ENCODE measurements around the gene LAMB3. TPM values are rescaled to one million over a fixed set of nuclear protein-coding genes. Genes with fewer than 3 reads are reported as not detected.

Gene LAMB3
- total RNA-seq, 2 donors from 2014 or later = 92.5 to 110 TPM

DNA sequence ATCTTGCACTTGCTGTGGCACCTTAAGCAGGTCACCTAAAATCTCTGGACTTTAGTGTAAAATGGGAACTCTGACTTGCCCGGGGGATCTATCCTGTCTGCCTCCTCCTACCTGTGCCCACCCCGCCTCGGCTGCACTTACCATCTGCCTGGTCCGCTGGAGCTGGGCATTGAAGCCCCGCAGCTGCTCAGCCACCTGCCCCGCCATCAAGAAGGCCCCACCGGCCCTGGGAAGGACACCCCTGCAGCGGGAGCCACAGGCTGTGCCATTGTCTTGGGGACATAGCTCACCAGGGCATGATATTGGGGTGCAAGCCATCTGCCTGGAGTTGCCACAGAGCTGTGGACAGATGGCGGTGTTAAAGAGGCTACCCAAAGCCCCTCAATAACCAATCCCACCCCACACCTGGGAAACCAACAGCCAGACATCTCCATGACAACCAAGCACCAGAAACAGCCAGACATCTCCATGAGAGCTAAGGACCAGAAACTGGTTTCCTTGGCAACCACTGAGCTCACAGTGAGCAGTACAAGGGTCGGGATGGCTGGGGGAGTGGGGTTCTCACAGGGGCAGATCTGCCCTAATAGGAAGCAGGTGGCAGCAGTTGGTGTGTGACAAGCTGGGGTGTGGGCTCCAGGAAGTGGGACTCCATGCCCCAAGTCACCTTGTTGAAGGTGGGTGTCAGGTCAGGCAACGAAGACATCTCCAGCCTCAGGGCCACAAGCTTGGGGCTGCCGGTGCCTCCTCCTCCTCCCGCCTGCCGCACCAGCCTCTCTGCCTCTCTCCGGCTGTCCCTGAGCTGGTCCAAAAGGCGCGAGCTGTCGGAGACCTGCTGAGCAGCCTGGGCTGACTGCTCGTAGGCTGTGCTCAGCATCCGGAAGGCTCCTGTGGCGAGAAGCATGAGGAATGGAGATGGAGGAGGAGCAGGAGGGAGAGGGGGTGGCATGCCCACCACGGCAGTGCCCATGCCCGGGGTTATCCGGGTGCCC is 29.1 kb downstream of the LAMB3 start:
- TF ChIP-seq, protein P1, sequence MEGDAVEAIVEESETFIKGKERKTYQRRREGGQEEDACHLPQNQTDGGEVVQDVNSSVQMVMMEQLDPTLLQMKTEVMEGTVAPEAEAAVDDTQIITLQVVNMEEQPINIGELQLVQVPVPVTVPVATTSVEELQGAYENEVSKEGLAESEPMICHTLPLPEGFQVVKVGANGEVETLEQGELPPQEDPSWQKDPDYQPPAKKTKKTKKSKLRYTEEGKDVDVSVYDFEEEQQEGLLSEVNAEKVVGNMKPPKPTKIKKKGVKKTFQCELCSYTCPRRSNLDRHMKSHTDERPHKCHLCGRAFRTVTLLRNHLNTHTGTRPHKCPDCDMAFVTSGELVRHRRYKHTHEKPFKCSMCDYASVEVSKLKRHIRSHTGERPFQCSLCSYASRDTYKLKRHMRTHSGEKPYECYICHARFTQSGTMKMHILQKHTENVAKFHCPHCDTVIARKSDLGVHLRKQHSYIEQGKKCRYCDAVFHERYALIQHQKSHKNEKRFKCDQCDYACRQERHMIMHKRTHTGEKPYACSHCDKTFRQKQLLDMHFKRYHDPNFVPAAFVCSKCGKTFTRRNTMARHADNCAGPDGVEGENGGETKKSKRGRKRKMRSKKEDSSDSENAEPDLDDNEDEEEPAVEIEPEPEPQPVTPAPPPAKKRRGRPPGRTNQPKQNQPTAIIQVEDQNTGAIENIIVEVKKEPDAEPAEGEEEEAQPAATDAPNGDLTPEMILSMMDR (IDR thresholded peaks at IDR 0.05) = no peak
- no peaks in the 10 kb centered on the region for H3K4me1 ChIP-seq
- intact Hi-C loops (cut with DNase I) = no loop called here

DNA sequence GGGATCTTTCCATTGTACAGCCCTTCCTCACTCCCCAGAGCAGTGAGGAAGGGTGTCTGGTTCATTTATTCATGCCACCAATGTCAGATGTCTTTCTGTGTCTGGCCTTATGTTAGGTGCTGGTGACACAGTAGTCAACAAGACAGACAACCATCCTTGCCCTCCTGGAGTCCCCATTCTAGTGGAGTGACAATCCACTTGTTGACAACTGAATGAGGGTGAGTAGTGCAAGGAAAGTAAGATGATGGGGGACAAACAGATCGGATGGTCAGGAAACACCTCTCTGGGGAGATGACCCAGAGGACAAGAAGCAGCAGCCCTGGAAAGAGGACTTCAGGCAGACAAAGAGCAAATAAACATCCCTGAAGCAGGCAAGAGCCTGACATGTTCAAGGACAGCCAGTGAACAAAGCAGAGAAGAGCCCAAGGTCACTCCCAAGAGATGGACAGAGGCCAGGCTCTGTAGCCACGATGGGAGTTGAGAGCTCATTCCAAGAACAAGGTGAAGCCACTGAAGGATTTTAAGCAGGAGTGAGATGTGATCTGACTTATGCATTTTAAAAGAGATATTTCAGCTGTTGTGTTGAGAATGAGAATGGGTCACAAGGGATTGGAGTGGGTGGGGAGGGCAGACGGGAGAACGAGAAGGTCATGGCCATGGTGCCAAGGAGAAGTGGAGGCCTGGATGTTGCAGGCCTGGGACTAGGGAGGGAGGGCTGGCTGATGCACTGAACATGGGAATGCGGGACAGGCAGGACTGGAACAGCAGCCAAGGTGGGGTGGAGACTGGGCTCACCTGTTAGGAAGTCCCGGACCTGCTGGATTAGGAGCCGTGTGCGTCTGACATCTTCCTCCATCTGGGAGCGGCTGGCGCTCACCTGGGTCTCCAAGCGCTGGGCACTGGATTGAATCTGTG is 30.2 kb downstream of the LAMB3 start:
- no peak for DNase-seq
- Histone ChIP-seq H3K27ac (no peak overlapping the region), H3K9ac (ENCODE audit: low read depth in 2 of 2, low read length in 2 of 2) (no peak overlapping the region), H3K4me3 (no peak overlapping the region), H3K9me3 (no peaks in the 10 kb centered on the region), H3K27me3 (no peaks in the 10 kb centered on the region), H3K4me1 (no peaks in the 10 kb centered on the region), H3K36me3 (peaks cover 9% of the 10 kb centered on the region)
- intact Hi-C loops (cut with DNase I) = no loop called here
- TF ChIP-seq, protein P1 (IDR thresholded peaks at IDR 0.05) = no peak

More for the DNA sequence above, 29.1 kb downstream of the LAMB3 start:
- H3K9ac ChIP-seq (ENCODE audit: low read depth in 2 of 2, low read length in 2 of 2) = no peak overlapping the region
- no peak overlapping the region for H3K27ac ChIP-seq
- H3K36me3 ChIP-seq = peaks cover 6% of the 10 kb centered on the region
- H3K27me3 ChIP-seq = no peaks in the 10 kb centered on the region
- H3K4me3 ChIP-seq = no peak overlapping the region
- no peaks in the 10 kb centered on the region for H3K9me3 ChIP-seq
- no peak for DNase-seq

DNA sequence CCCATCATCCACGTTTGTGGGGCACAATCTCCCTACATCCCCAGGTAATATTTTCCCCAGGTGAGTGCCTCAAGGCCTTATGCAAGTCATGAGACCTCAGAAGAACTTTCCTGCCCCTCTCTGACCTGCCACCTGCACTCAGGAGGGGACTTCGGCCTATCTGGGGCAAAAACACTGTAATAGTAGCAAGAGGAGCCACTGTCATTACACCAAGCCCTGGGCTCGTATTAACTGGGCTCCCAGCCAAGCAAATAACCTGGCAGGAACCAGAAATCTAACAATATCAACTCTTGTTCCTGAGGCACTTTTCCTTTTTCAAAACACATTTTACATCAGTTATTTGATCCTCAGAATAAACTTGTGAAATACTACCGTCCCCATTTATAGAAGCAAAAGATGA is 30.9 kb downstream of the LAMB3 start:
- Histone ChIP-seq H3K36me3 (peaks cover 8% of the 10 kb centered on the region), H3K9me3 (no peaks in the 10 kb centered on the region), H3K27me3 (no peaks in the 10 kb centered on the region), H3K4me1 (no peaks in the 10 kb centered on the region), H3K9ac (ENCODE audit: low read depth in 2 of 2, low read length in 2 of 2) (no peak overlapping the region), H3K27ac (no peak overlapping the region), H3K4me3 (no peak overlapping the region)
- peak; percentile 78 for DNase-seq
- TF ChIP-seq, protein P1 (IDR thresholded peaks at IDR 0.05) = no peak
- intact Hi-C loops (cut with DNase I) = no loop called here

DNA sequence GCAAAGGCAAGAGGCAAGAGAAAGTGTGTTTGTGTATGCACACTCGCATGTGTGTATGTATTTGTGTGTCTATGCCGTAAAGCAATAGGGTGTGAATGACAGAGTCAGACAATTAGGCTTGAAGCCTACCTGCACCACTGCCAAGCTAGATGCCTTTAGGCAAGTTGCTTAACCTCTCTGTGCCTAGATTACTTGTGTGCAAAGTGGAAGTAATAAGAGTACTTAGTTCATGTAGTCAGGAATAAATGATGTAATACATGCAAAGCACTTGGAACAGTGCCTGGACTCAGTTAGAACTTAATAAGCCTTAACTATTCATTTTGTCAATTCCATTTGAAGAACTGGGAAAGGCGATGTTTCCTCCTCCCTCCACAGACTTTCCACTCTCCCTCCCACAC is 31.7 kb downstream of the LAMB3 start:
- H3K27ac ChIP-seq = no peak overlapping the region
- no peaks in the 10 kb centered on the region for H3K9me3 ChIP-seq
- no peaks in the 10 kb centered on the region for H3K4me1 ChIP-seq
- peaks cover 8% of the 10 kb centered on the region for H3K36me3 ChIP-seq
- peak overlapping the region in 1 of 2 donors; percentile 30 for H3K9ac ChIP-seq (ENCODE audit: low read depth in 2 of 2, low read length in 2 of 2)
- no peak overlapping the region for H3K4me3 ChIP-seq
- TF ChIP-seq, protein P1 (IDR thresholded peaks at IDR 0.05) = no peak
- intact Hi-C loops (cut with DNase I) = no loop called here
- no peak for DNase-seq
- no peaks in the 10 kb centered on the region for H3K27me3 ChIP-seq

All from colonic mucosa (tissue), 4 donors.